HG03039 (cell line): Measurements from ENCODE around the gene ZBTB38.

Experiments used
- ATAC-seq: cut with Tn5 transposase; IDR thresholded peaks from one replicate; pipeline ENCODE4 v1.9.1; 2021; ENCODE audit warnings: mild to moderate bottlenecking, moderate library complexity; ENCODE audit not compliant: unreplicated experiment

ZBTB38 gene

GRCh38 chr3:141403576-141403975, 35.3 kb downstream of the ZBTB38 start:
- ATAC-seq = no peak

GRCh38 chr3:141405025-141405424, 36.7 kb downstream of the ZBTB38 start:
- no peak for ATAC-seq

- ATAC-seq = no peak
These were observed 37.3 kb downstream of the ZBTB38 start for GRCh38 chr3:141405591-141405990.

- ATAC-seq = no peak
These were observed 38.0 kb downstream of the ZBTB38 start for GRCh38 chr3:141406265-141406664.

GRCh38 chr3:141407047-141407446, 38.7 kb downstream of the ZBTB38 start:
- no peak for ATAC-seq

GRCh38 chr3:141407825-141408224, 39.5 kb downstream of the ZBTB38 start:
- ATAC-seq = no peak

- ATAC-seq = no peak
These were observed 40.3 kb downstream of the ZBTB38 start for GRCh38 chr3:141408596-141408995.

GRCh38 chr3:141409940-141410241, 41.6 kb downstream of the ZBTB38 start:
- ATAC-seq = no peak

GRCh38 chr3:141410408-141410807, 42.1 kb downstream of the ZBTB38 start:
- ATAC-seq = no peak

- ATAC-seq = no peak
These were observed 42.5 kb downstream of the ZBTB38 start for GRCh38 chr3:141410846-141411245.

- peak; percentile 38 for ATAC-seq
These were observed 43.0 kb downstream of the ZBTB38 start for GRCh38 chr3:141411251-141411771.

GRCh38 chr3:141412087-141412935, 44.0 kb downstream of the ZBTB38 start:
- ATAC-seq = no peak

GRCh38 chr3:141412936-141413354, 44.6 kb downstream of the ZBTB38 start:
- ATAC-seq = no peak

GRCh38 chr3:141413391-141413790, 45.1 kb downstream of the ZBTB38 start:
- no peak for ATAC-seq

GRCh38 chr3:141413801-141414689, 45.7 kb downstream of the ZBTB38 start:
- no peak for ATAC-seq

GRCh38 chr3:141414800-141415462, 46.6 kb downstream of the ZBTB38 start:
- no peak for ATAC-seq

GRCh38 chr3:141415953-141416352, 47.6 kb downstream of the ZBTB38 start:
- ATAC-seq = no peak
